WTC11 (cell line): Measurements from ENCODE around the gene ZNF761. TPM values are rescaled to one million over a fixed set of nuclear protein-coding genes. Genes with fewer than 3 reads are reported as not detected.
A peak's percentile ranks its signal among the peaks of the same experiment; 100 is the strongest.
"Not testable (repeated sequence)": the region's sequence is repeated elsewhere in the genome, so short reads cannot be mapped to it uniquely, and the experiment has no call there.

Experiments used
- ATAC-seq: fragments of 200-7000 bp; cut with Tn5 transposase; 2 replicates; pipeline ENCODE4 v1.10.0; 2021; ENCODE audit warnings: mild to moderate bottlenecking, moderate library complexity
- CTCF ChIA-PET: fragments of 300-600 bp; sonication (Branson Sonifier 250); formaldehyde crosslinking; loops from one replicate; lab custom pipeline; 2021; ENCODE audit warnings: antibody characterized with exemption; lab: Charles Lee
- POLR2A ChIA-PET: fragments of 350-600 bp; sonication (Branson Sonifier 250); formaldehyde crosslinking; loops from one replicate; lab custom pipeline; 2021; ENCODE audit warnings: antibody characterized with exemption; lab: Charles Lee
- DNase-seq: peaks from one replicate; pipeline ENCODE4 v3.0.0; 2021; ENCODE audit warnings: low spot score
- H3K27ac Mint-ChIP-seq: 2 replicates; pipeline ENCODE4 v1.8.0; 2021; ENCODE audit warnings: mixed read lengths
- H3K27me3 Mint-ChIP-seq: 2 replicates; pipeline ENCODE4 v1.8.0; 2021; ENCODE audit warnings: low read depth, mild to moderate bottlenecking, moderate library complexity, mixed read lengths
- H3K36me3 Mint-ChIP-seq: 2 replicates; pipeline ENCODE4 v1.8.0; 2021; ENCODE audit warnings: mixed read lengths
- H3K4me1 Mint-ChIP-seq: 2 replicates; pipeline ENCODE4 v1.8.0; 2022; ENCODE audit warnings: mixed read lengths
- H3K4me3 Mint-ChIP-seq: 2 replicates; pipeline ENCODE4 v1.8.0; 2021; ENCODE audit warnings: mild to moderate bottlenecking, moderate library complexity, mixed read lengths
- H3K9me3 Mint-ChIP-seq: 2 replicates; pipeline ENCODE4 v1.8.0; 2021; ENCODE audit warnings: mixed read lengths
- ETV6 ChIP-seq: sonication (generic); formaldehyde crosslinking; IDR thresholded peaks from 2 replicates; pipeline ENCODE4 v1.8.1; 2022; ENCODE audit warnings: mild to moderate bottlenecking, missing genetic modification reagents
- JAZF1 ChIP-seq: fragments of 250-450 bp; sonication (Bioruptor Pico); IDR thresholded peaks from 2 replicates; pipeline ENCODE4 v1.9.0; 2021; ENCODE audit warnings: moderate library complexity, mild to moderate bottlenecking, inconsistent platforms
- MYBL2 ChIP-seq: sonication (generic); formaldehyde crosslinking; IDR thresholded peaks from 2 replicates; pipeline ENCODE4 v1.8.1; 2023; ENCODE audit warnings: mild to moderate bottlenecking, moderate library complexity, missing genetic modification reagents
- NR3C1 ChIP-seq: sonication (generic); formaldehyde crosslinking; conservative IDR thresholded peaks from 2 replicates; pipeline ENCODE4 v1.8.1; 2023; ENCODE audit warnings: low read depth, mild to moderate bottlenecking, missing genetic modification reagents
- total RNA-seq: library from RNA; stranded (reverse); gene quantifications from 3 replicates; pipeline ENCODE4 v1.2.3, GENCODE V29; 2021
- TF ChIP-seq, protein P1 (sequence below): fragments of 250-450 bp; sonication (Bioruptor Pico); IDR thresholded peaks from 2 replicates; pipeline ENCODE4 v2.1.2; 2022; ENCODE audit warnings: mild to moderate bottlenecking, moderate library complexity
- TF ChIP-seq, protein P2 (sequence below): sonication (generic); formaldehyde crosslinking; IDR thresholded peaks from 2 replicates; pipeline ENCODE4 v1.8.0; 2022; ENCODE audit warnings: mild to moderate bottlenecking, missing genetic modification reagents
- TF ChIP-seq, protein P3 (sequence below): sonication (generic); formaldehyde crosslinking; IDR thresholded peaks from 2 replicates; pipeline ENCODE4 v1.8.0; 2022; ENCODE audit warnings: missing genetic modification reagents

Gene ZNF761
- total RNA-seq, 1 experiment from 2014 or later: 29.7 TPM

DNA sequence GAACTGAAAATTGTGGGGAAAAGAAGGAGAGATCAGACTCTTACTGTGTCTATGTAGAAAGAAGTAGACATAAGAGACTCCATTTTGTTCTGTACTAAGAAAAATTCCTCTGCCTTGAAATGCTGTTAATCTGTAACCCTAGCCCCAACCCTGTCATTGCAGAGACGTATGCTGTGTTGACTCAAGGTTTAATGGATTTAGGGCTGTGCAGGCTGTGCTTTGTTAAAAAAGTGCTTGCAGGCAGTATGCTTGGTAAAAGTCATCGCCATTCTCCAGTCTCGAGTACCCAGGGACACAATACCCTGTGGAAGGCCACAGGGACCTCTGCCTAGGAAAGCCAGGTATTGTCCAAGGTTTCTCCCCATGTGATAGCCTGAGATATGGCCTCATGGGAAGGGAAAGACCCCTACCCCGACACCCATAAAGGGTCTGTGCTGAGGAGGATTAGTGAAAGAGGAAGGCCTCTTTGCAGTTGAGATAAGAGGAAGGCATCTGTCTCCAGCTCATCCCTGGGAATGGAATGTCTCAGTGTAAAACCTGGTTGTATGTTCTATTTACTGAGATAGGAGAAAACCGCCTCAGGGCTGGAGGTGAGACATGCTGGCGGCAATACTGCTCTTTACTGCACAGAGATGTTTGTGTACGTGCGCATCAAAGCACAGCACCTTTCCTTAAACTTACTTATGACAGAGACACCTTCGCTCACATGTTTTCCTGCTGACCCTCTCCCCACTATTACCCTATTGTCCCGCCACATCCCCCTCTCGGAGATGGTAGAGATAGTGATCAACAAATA lies 11.1 kb upstream of the ZNF761 start:
- DNase-seq, H3K9me3 Mint-ChIP-seq, H3K36me3 Mint-ChIP-seq, ATAC-seq, POLR2A ChIA-PET, H3K4me3 Mint-ChIP-seq, CTCF ChIA-PET, H3K27me3 Mint-ChIP-seq: not testable (repeated sequence)
- peaks cover 23% of the 10 kb centered on the region for H3K4me1 Mint-ChIP-seq
- H3K27ac Mint-ChIP-seq: peak overlapping the region; percentile 35; the same call in 1 of the 2 replicates

DNA sequence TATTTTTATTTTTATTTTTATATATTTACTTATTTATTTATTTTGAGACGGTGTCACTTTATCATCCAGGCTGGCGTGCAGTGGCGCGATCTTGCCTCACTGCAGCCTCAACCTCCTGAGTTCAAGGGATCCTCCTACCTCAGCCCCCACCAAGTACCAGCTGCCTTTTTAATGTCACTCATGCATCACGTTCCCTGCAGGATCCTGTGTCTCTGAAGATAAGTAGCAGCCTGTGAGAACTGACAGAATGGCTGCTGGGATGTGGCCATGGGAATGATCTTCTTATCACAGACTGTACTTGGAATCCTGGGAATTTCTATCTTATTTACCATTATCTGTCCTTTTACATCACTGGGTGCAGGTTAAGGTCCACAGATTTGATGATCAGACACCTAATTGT lies 9.2 kb upstream of the ZNF761 start:
- no peak overlapping the region for H3K4me3 Mint-ChIP-seq
- ATAC-seq: no peak
- CTCF ChIA-PET: interaction anchor here (0.5 to 3.8 kb wide), 2 partner anchors 51 to 360 kb away, joined by 3 to 44 read pairs; no protein-coding TSS in a partner anchor

DNA sequence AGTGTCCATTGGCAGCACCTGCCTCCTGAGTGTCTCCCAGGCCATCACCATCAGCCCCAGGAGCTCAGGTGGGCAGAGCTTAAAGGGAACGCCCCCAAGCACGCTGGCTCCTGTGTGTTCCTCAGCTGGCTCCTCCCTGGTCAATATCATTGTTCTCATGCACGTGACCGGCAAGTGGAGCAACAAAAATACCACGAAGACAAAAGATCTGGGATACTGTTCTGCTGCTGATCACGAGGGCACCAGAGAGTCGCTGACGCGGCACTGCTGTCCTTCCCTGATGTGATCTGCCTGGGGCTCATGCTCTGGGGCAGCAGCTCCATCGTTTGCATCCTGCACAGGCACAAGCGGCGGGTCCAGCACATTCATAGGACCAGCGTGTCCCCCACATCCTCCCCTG lies 8.7 kb upstream of the ZNF761 start:
- peak overlapping the region; percentile 29; the same call in 1 of the 2 replicates for H3K4me3 Mint-ChIP-seq
- H3K27me3 Mint-ChIP-seq, DNase-seq, H3K27ac Mint-ChIP-seq, H3K9me3 Mint-ChIP-seq, H3K36me3 Mint-ChIP-seq, POLR2A ChIA-PET: not testable (repeated sequence)
- CTCF ChIA-PET: interaction anchor here (0.6 to 3.8 kb wide), 10 partner anchors 28 to 323 kb away, joined by 3 to 44 read pairs (median 16); partner anchors contain the start of genes ZNF765 and ZNF845
- peaks cover 23% of the 10 kb centered on the region for H3K4me1 Mint-ChIP-seq
- peak; percentile 84 for ATAC-seq

More for the DNA sequence above, 9.2 kb upstream of the ZNF761 start:
- TF ChIP-seq, protein P1, sequence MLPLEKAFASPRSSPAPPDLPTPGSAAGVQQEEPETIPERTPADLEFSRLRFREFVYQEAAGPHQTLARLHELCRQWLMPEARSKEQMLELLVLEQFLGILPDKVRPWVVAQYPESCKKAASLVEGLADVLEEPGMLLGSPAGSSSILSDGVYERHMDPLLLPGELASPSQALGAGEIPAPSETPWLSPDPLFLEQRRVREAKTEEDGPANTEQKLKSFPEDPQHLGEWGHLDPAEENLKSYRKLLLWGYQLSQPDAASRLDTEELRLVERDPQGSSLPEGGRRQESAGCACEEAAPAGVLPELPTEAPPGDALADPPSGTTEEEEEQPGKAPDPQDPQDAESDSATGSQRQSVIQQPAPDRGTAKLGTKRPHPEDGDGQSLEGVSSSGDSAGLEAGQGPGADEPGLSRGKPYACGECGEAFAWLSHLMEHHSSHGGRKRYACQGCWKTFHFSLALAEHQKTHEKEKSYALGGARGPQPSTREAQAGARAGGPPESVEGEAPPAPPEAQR (CRISPR knock-in tag): no peak
- TF ChIP-seq NR3C1 (CRISPR knock-in tag) (no peak), JAZF1 (CRISPR knock-in tag) (no peak), ETV6 (CRISPR knock-in tag) (no peak), MYBL2 (CRISPR knock-in tag) (no peak)
- TF ChIP-seq, protein P2, sequence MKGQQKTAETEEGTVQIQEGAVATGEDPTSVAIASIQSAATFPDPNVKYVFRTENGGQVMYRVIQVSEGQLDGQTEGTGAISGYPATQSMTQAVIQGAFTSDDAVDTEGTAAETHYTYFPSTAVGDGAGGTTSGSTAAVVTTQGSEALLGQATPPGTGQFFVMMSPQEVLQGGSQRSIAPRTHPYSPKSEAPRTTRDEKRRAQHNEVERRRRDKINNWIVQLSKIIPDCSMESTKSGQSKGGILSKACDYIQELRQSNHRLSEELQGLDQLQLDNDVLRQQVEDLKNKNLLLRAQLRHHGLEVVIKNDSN (CRISPR knock-in tag): no peak
- Mint-ChIP-seq H3K27me3 (no peaks in the 10 kb centered on the region), H3K27ac (peak overlapping the region; percentile 50), H3K36me3 (no peaks in the 10 kb centered on the region), H3K4me1 (peaks cover 23% of the 10 kb centered on the region), H3K9me3 (peaks cover 1% of the 10 kb centered on the region)
- POLR2A ChIA-PET: no interaction called here
- no peak for DNase-seq

DNA sequence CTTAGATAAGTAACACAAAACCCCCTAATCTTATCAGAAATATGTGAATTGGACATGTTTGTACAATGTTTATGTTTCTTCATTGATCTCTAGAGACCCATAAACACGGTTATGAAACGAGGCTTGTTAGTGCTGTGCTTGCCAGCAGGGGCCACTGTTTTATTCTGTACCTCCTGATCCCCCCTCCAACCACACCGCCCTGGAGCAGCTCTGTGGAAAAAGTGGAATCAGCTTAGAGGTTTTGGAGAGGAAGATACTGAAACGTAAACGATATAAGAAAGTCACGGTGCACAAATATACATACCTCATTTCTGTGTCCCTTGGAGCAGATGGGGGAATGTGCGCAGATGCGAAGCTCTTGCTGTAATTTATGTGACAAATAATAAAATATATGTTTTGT lies 8.1 kb upstream of the ZNF761 start:
- H3K36me3 Mint-ChIP-seq, POLR2A ChIA-PET, H3K9me3 Mint-ChIP-seq, H3K27ac Mint-ChIP-seq, H3K27me3 Mint-ChIP-seq: not testable (repeated sequence)
- TF ChIP-seq, protein P3, sequence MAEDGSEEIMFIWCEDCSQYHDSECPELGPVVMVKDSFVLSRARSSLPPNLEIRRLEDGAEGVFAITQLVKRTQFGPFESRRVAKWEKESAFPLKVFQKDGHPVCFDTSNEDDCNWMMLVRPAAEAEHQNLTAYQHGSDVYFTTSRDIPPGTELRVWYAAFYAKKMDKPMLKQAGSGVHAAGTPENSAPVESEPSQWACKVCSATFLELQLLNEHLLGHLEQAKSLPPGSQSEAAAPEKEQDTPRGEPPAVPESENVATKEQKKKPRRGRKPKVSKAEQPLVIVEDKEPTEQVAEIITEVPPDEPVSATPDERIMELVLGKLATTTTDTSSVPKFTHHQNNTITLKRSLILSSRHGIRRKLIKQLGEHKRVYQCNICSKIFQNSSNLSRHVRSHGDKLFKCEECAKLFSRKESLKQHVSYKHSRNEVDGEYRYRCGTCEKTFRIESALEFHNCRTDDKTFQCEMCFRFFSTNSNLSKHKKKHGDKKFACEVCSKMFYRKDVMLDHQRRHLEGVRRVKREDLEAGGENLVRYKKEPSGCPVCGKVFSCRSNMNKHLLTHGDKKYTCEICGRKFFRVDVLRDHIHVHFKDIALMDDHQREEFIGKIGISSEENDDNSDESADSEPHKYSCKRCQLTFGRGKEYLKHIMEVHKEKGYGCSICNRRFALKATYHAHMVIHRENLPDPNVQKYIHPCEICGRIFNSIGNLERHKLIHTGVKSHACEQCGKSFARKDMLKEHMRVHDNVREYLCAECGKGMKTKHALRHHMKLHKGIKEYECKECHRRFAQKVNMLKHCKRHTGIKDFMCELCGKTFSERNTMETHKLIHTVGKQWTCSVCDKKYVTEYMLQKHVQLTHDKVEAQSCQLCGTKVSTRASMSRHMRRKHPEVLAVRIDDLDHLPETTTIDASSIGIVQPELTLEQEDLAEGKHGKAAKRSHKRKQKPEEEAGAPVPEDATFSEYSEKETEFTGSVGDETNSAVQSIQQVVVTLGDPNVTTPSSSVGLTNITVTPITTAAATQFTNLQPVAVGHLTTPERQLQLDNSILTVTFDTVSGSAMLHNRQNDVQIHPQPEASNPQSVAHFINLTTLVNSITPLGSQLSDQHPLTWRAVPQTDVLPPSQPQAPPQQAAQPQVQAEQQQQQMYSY (CRISPR knock-in tag): peak; percentile 73
- CTCF ChIA-PET: interaction anchor here (0.6 to 3.8 kb wide), 12 partner anchors 9 to 323 kb away, joined by 3 to 44 read pairs (median 9); partner anchors contain the start of genes ZNF765 and ZNF845
- H3K4me1 Mint-ChIP-seq: peaks cover 23% of the 10 kb centered on the region
- H3K4me3 Mint-ChIP-seq: peak overlapping the region; percentile 38
- peak; percentile 36 for DNase-seq
- peak; percentile 58 for ATAC-seq
